GM23338 (cell line): ENCODE measurements around the gene GPNMB.

Experiments used
- CTCF ChIP-seq, 2 experiments: fragments of 200-600 bp in 1 of 2; sonication (generic) in 1 of 2; conservative IDR thresholded peaks; 2 replicates each; pipeline versions ENCODE4 v1.5.1 to v1.6.1; 2016 to 2017; ENCODE audit warnings: antibody characterized with exemption in 2 of 2, low read depth in 2 of 2, mild to moderate bottlenecking in 2 of 2, moderate library complexity in 1 of 2
- REST ChIP-seq: IDR thresholded peaks from one replicate; pipeline ENCODE4 v1.6.1; 2018; ENCODE audit warnings: antibody characterized with exemption; ENCODE audit not compliant: unreplicated experiment

- TF ChIP-seq REST, result no peak
- TF ChIP-seq CTCF (conservative IDR thresholded peaks at IDR 0.05; ENCODE audit: low read depth in 2 of 2), result no peak
Measured at GRCh38 chr7:23226844-23227450, 19.6 kb upstream of the GPNMB start.
